ENCODE measurements around the gene SLCO2A1.

The SLCO2A1 gene

GRCh38 chr3:134030379-134031347 lies 938 bp upstream of the SLCO2A1 start:
- no peak for TF ChIP-seq RARB (CRISPR knock-in tag; IDR thresholded peaks at IDR 0.05)
- TF ChIP-seq ZC3H10 (CRISPR knock-in tag; IDR thresholded peaks at IDR 0.05): no peak
- ATAC-seq: peak; percentile 17

DNA sequence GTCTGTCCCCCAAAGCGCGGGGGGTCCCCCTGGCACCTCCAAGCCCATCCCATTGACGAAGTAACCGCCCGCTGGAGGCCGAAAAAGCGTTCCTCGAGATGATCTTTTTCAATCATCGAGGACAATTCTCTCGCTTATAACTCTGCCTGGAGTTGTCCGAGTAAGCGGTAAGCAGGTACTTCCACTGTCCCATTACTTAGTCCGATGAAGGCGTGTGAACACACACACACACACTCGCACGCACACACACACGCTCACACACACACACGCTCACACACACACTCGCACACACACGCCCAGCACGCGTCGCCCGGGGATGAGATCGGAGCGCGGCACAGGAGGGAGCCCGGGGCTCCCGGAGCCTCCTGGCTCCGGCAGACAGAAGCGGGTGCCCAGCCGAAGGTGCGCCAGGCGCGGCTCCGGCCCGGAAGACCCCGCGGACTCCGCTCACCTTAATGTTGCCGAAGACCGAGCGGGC lies 430 bp downstream of the SLCO2A1 start:
- ATAC-seq: peak; percentile 80
- TF ChIP-seq CSDC2 (CRISPR knock-in tag; IDR thresholded peaks at IDR 0.05) (no peak), POU6F1 (CRISPR knock-in tag; IDR thresholded peaks at IDR 0.05; ENCODE audit: borderline replicate concordance, low read depth) (no peak), ARNTL (CRISPR knock-in tag; IDR thresholded peaks at IDR 0.05; ENCODE audit: borderline replicate concordance, low read depth) (no peak), ZFP30 (CRISPR knock-in tag; IDR thresholded peaks at IDR 0.05) (no peak), ZNF8 (CRISPR knock-in tag; IDR thresholded peaks at IDR 0.05) (no peak), ZNF565 (CRISPR knock-in tag; conservative IDR thresholded peaks at IDR 0.05; ENCODE audit: low read depth) (no peak), RARB (CRISPR knock-in tag; IDR thresholded peaks at IDR 0.05) (no peak), PPARA (CRISPR knock-in tag; IDR thresholded peaks at IDR 0.05; ENCODE audit: borderline replicate concordance) (no peak), SNAI2 (CRISPR knock-in tag; IDR thresholded peaks at IDR 0.05) (no peak)
- TF ChIP-seq, protein P1, sequence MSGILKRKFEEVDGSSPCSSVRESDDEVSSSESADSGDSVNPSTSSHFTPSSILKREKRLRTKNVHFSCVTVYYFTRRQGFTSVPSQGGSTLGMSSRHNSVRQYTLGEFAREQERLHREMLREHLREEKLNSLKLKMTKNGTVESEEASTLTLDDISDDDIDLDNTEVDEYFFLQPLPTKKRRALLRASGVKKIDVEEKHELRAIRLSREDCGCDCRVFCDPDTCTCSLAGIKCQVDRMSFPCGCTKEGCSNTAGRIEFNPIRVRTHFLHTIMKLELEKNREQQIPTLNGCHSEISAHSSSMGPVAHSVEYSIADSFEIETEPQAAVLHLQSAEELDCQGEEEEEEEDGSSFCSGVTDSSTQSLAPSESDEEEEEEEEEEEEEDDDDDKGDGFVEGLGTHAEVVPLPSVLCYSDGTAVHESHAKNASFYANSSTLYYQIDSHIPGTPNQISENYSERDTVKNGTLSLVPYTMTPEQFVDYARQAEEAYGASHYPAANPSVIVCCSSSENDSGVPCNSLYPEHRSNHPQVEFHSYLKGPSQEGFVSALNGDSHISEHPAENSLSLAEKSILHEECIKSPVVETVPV (CRISPR knock-in tag; IDR thresholded peaks at IDR 0.05): no peak
- TF ChIP-seq, protein P2, sequence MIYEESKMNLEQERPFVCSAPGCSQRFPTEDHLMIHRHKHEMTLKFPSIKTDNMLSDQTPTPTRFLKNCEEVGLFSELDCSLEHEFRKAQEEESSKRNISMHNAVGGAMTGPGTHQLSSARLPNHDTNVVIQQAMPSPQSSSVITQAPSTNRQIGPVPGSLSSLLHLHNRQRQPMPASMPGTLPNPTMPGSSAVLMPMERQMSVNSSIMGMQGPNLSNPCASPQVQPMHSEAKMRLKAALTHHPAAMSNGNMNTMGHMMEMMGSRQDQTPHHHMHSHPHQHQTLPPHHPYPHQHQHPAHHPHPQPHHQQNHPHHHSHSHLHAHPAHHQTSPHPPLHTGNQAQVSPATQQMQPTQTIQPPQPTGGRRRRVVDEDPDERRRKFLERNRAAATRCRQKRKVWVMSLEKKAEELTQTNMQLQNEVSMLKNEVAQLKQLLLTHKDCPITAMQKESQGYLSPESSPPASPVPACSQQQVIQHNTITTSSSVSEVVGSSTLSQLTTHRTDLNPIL (CRISPR knock-in tag; IDR thresholded peaks at IDR 0.05; ENCODE audit: low read depth): no peak

GRCh38 chr3:134028486-134029255 lies 1.1 kb downstream of the SLCO2A1 start:
- TF ChIP-seq TOX (CRISPR knock-in tag; IDR thresholded peaks at IDR 0.05; ENCODE audit: borderline replicate concordance) (no peak), GLIS3 (CRISPR knock-in tag; IDR thresholded peaks at IDR 0.05) (no peak), ZFP3 (CRISPR knock-in tag; IDR thresholded peaks at IDR 0.05) (no peak), ZNF565 (CRISPR knock-in tag; conservative IDR thresholded peaks at IDR 0.05; ENCODE audit: low read depth) (no peak)
- no peak for ATAC-seq

- TF ChIP-seq ZFP30 (CRISPR knock-in tag; IDR thresholded peaks at IDR 0.05) (no peak), GLIS3 (CRISPR knock-in tag; IDR thresholded peaks at IDR 0.05) (no peak), OSR1 (CRISPR knock-in tag; IDR thresholded peaks at IDR 0.05) (no peak)
- no peak for ATAC-seq
These were observed 2.1 kb downstream of the SLCO2A1 start for GRCh38 chr3:134027631-134028030.

GRCh38 chr3:134020135-134020680 lies 9.5 kb downstream of the SLCO2A1 start:
- TF ChIP-seq ZFP3 (CRISPR knock-in tag; IDR thresholded peaks at IDR 0.05) (no peak), ZNF565 (CRISPR knock-in tag; conservative IDR thresholded peaks at IDR 0.05; ENCODE audit: low read depth) (no peak), SNAI2 (CRISPR knock-in tag; IDR thresholded peaks at IDR 0.05) (no peak), ESRRG (CRISPR knock-in tag; IDR thresholded peaks at IDR 0.05) (no peak), ZFP30 (CRISPR knock-in tag; IDR thresholded peaks at IDR 0.05) (no peak), RARB (CRISPR knock-in tag; IDR thresholded peaks at IDR 0.05) (no peak), GLIS3 (CRISPR knock-in tag; IDR thresholded peaks at IDR 0.05) (no peak), ZNF8 (CRISPR knock-in tag; IDR thresholded peaks at IDR 0.05) (no peak), OSR1 (CRISPR knock-in tag; IDR thresholded peaks at IDR 0.05) (no peak)
- ATAC-seq: no peak

DNA sequence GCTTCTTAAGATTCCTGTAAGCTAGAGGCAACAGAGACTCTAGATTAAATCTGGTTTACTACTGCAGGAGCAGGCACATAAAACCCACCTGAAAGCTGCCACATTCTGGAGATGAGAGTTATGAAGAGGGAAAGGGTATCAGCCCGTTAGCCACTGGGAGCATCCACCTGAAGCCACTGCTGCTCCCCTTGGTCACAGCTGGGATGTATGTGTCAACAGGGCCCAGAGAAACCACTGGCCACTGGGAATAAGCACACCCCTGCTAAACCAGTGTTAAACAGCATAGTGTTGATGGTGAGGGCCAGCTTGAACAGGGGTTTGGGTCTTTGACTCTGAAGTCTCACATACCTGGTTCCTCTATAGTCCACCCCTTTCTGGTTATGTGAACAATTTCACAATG lies 10.9 kb downstream of the SLCO2A1 start:
- no peak for ATAC-seq
- TF ChIP-seq PATZ1 (CRISPR knock-in tag; IDR thresholded peaks at IDR 0.05; ENCODE audit: borderline replicate concordance) (no peak), ZC3H10 (CRISPR knock-in tag; IDR thresholded peaks at IDR 0.05) (no peak), ZFP3 (CRISPR knock-in tag; IDR thresholded peaks at IDR 0.05) (no peak), ISL1 (CRISPR knock-in tag; IDR thresholded peaks at IDR 0.05) (no peak), TCF4 (CRISPR knock-in tag; IDR thresholded peaks at IDR 0.05; ENCODE audit: borderline replicate concordance) (no peak), ZNF70 (CRISPR knock-in tag; IDR thresholded peaks at IDR 0.05) (no peak), ARNTL (CRISPR knock-in tag; IDR thresholded peaks at IDR 0.05; ENCODE audit: borderline replicate concordance, low read depth) (no peak)
- TF ChIP-seq, protein P2 (CRISPR knock-in tag; IDR thresholded peaks at IDR 0.05; ENCODE audit: low read depth): no peak
